ENCODE measurements around the gene OTUD5.

- TF ChIP-seq CTCF (conservative IDR thresholded peaks at IDR 0.05 in 1 of 2, IDR thresholded peaks at IDR 0.05 in 1 of 2; ENCODE audit: low read depth in 1 of 2, low read length in 2 of 2) (no peak), EZH2 (IDR thresholded peaks at IDR 0.05; ENCODE audit: low read length, missing control alignments) (no peak)
These were observed 67.0 kb downstream of the OTUD5 start for GRCh38 chrX:48890296-48890925.
